ENCODE results near the gene PDE4D.

The PDE4D gene

GRCh38 chr5:59838989-59839388 is 54.5 kb downstream of the PDE4D start:
- no peak for DNase-seq (ENCODE audit: low spot score)

GRCh38 chr5:59838067-59838466 is 55.5 kb downstream of the PDE4D start:
- DNase-seq (ENCODE audit: low spot score), result no peak

GRCh38 chr5:59837071-59837470 is 56.5 kb downstream of the PDE4D start:
- no peak for DNase-seq (ENCODE audit: low spot score)

- DNase-seq (ENCODE audit: low spot score), result no peak
Measured at GRCh38 chr5:59835800-59836199, 57.7 kb downstream of the PDE4D start.

GRCh38 chr5:59833448-59833847 is 60.1 kb downstream of the PDE4D start:
- DNase-seq (ENCODE audit: low spot score), result no peak

- DNase-seq (ENCODE audit: low spot score), result no peak
Measured at GRCh38 chr5:59832577-59833301, 60.8 kb downstream of the PDE4D start.

- DNase-seq (ENCODE audit: low spot score), result no peak
Measured at GRCh38 chr5:59831326-59832010, 62.1 kb downstream of the PDE4D start.

- no peak for DNase-seq (ENCODE audit: low spot score)
Measured at GRCh38 chr5:59830536-59831200, 62.9 kb downstream of the PDE4D start.

- DNase-seq (ENCODE audit: low spot score), result no peak
Measured at GRCh38 chr5:59829922-59830321, 63.6 kb downstream of the PDE4D start.

- no peak for DNase-seq (ENCODE audit: low spot score)
Measured at GRCh38 chr5:59829386-59829785, 64.1 kb downstream of the PDE4D start.

GRCh38 chr5:59828623-59829022 is 64.9 kb downstream of the PDE4D start:
- no peak for DNase-seq (ENCODE audit: low spot score)

GRCh38 chr5:59826996-59827395 is 66.5 kb downstream of the PDE4D start:
- no peak for DNase-seq (ENCODE audit: low spot score)

GRCh38 chr5:59823420-59823819 is 70.1 kb downstream of the PDE4D start:
- DNase-seq (ENCODE audit: low spot score), result no peak

- no peak for DNase-seq (ENCODE audit: low spot score)
Measured at GRCh38 chr5:59819806-59820205, 73.7 kb downstream of the PDE4D start.

GRCh38 chr5:59817536-59817935 is 76.0 kb downstream of the PDE4D start:
- no peak for DNase-seq (ENCODE audit: low spot score)

GRCh38 chr5:59816654-59817300 is 76.7 kb downstream of the PDE4D start:
- DNase-seq (ENCODE audit: low spot score), result no peak

GRCh38 chr5:59814537-59814872 is 79.0 kb downstream of the PDE4D start:
- no peak for DNase-seq (ENCODE audit: low spot score)

GRCh38 chr5:59813761-59814536 is 79.6 kb downstream of the PDE4D start:
- DNase-seq (ENCODE audit: low spot score), result peak; percentile 41

- DNase-seq (ENCODE audit: low spot score), result peak; percentile 73
Measured at GRCh38 chr5:59810041-59810440, 83.5 kb downstream of the PDE4D start.

- DNase-seq (ENCODE audit: low spot score), result no peak
Measured at GRCh38 chr5:59807806-59808205, 85.7 kb downstream of the PDE4D start.

- DNase-seq (ENCODE audit: low spot score), result no peak
Measured at GRCh38 chr5:59800347-59800893, 93.1 kb downstream of the PDE4D start.
